Inflammatory macrophage (primary cell): ENCODE data around the gene CDC42.

ENCODE experiments used
- DNase-seq, 2 donors: peaks; one replicate each; pipeline ENCODE4 v3.0.0-alpha.2; 2020 to 2022

CDC42 gene

GRCh38 chr1:22111115-22111514 is 58.6 kb downstream of the CDC42 start:
- DNase-seq = no peak

GRCh38 chr1:22111620-22112019 is 59.1 kb downstream of the CDC42 start:
- no peak for DNase-seq

- DNase-seq = no peak
Observed at GRCh38 chr1:22112554-22112953, 60.0 kb downstream of the CDC42 start.

- DNase-seq = no peak
Observed at GRCh38 chr1:22114083-22115012, 61.8 kb downstream of the CDC42 start.

- DNase-seq = no peak
Observed at GRCh38 chr1:22115286-22115685, 62.8 kb downstream of the CDC42 start.

- DNase-seq = no peak
Observed at GRCh38 chr1:22117238-22117637, 64.7 kb downstream of the CDC42 start.

GRCh38 chr1:22117851-22118250 is 65.3 kb downstream of the CDC42 start:
- no peak for DNase-seq

GRCh38 chr1:22118291-22118992 is 65.9 kb downstream of the CDC42 start:
- no peak for DNase-seq

- no peak for DNase-seq
Observed at GRCh38 chr1:22119626-22120468, 67.3 kb downstream of the CDC42 start.

- DNase-seq = no peak
Observed at GRCh38 chr1:22120469-22120790, 67.9 kb downstream of the CDC42 start.

GRCh38 chr1:22121421-22121911 is 69.0 kb downstream of the CDC42 start:
- no peak for DNase-seq

- no peak for DNase-seq
Observed at GRCh38 chr1:22122273-22123070, 70.0 kb downstream of the CDC42 start.

- no peak for DNase-seq
Observed at GRCh38 chr1:22123071-22123390, 70.5 kb downstream of the CDC42 start.

GRCh38 chr1:22123901-22124404 is 71.4 kb downstream of the CDC42 start:
- DNase-seq = no peak

- DNase-seq = no peak
Observed at GRCh38 chr1:22124592-22125229, 72.2 kb downstream of the CDC42 start.

- DNase-seq = no peak
Observed at GRCh38 chr1:22126531-22126930, 74.0 kb downstream of the CDC42 start.

GRCh38 chr1:22127248-22127647 is 74.7 kb downstream of the CDC42 start:
- DNase-seq = no peak

GRCh38 chr1:22127731-22128130 is 75.2 kb downstream of the CDC42 start:
- DNase-seq = no peak

GRCh38 chr1:22128392-22128791 is 75.9 kb downstream of the CDC42 start:
- no peak for DNase-seq

- no peak for DNase-seq
Observed at GRCh38 chr1:22129501-22130117, 77.1 kb downstream of the CDC42 start.

- no peak for DNase-seq
Observed at GRCh38 chr1:22131062-22131461, 78.6 kb downstream of the CDC42 start.
